Measurements from ENCODE around the gene KRT82.
"Not testable (repeated sequence)": the region's sequence is repeated elsewhere in the genome, so short reads cannot be mapped to it uniquely, and the experiment has no call there.

The KRT82 gene

DNA sequence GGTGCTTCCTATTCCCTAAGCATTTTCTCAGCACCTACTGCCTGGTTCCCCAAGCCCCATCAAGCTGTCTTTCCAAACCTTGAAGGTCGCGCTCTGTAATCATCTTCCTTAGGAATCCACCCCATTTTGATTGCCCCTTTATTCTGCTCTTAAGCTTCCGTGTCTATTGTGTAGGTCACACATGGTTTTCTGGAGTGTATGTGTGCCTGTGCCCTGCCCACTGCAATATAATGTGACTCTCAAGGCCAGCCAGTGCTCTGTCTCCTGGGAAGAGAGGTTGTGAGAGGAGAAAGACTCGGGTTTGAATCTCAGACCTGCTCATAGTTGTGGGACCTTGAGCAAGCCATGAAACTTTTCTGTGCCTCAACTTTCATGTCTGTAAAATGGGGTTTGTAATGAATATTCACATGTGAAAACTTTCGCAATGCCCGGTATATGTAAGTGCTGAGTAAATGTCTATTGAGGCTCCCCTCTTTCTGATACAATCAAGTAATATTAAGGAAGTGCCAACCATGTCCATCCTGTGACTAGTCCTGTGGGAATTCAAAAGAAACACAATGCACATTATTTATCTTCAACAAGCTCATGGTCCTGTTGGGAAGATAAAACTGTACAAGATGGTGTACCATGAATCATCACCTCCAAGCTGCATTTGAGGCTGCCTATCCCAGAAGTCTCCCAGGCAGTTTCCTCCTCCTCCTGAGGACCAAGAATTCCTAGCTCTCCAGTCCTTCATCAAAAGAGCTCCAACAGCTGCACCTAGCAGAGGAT, 28.8 kb upstream of the KRT82 start:
- no peak for DNase-seq

DNA sequence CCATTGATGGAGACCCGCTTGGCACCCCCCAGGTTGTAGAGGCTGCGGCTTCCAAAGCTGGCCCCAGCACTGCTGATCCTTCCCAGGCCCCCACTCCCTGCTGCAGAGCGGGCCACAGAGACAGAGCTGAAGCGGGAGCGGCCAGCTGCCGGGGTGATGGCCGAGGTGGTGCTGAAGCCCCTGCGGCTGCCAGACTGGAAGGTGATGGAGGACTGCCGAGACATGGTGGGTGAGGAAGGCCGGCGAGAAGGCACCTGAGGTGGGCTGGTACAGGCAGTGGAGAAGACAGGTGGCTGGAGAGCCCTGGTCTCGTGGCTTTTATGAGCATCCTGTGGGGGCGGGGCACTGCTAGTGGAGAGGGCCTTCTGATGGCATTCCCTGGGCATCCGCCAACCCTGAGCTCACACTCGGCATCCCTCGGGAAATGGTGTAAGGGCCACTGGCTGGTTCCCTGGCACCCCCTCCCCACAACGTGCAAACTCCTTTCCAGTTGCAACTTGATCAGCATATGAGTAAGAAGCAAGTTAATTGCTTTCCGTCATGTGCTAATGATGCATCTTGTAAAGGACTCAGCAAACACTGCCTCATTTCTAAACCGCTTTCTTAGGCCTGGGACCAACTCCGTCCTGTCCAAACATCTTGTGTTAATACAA, 28.1 kb upstream of the KRT82 start, which contains the start of gene KRT75:
TSS of gene KRT75 (minus strand) at position 291 of the 653 bp plus-strand sequence. CDS start at position 224, 67 bp downstream.
- DNase-seq: no peak

- DNase-seq: no peak
Measured at GRCh38 chr12:52433501-52434080, 27.5 kb upstream of the KRT82 start.

GRCh38 chr12:52432559-52433207, 26.5 kb upstream of the KRT82 start:
- DNase-seq: no peak

DNA sequence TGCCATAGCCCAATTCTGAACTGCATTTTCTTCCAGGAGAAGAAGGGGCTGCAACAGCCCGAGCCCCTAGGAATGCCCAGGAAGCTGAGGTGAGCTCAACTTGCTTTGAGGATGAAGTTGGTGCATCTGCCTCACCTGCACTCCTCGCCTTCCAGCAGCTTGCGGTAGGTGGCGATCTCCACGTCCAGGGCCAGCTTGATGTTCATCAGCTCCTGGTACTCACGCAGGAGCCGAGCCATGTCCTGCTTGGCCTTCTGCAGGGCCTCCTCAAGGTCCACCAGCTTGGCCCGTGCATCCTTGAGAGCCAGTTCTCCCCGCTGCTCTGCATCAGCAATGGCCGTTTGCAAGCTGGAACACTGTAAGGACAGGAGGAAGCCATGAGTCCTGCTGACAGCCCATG, 22.0 kb upstream of the KRT82 start:
- no peak for DNase-seq

- DNase-seq: no peak
Measured at GRCh38 chr12:52427083-52427482, 20.9 kb upstream of the KRT82 start.

GRCh38 chr12:52426034-52426433, 19.9 kb upstream of the KRT82 start:
- no peak for DNase-seq

DNA sequence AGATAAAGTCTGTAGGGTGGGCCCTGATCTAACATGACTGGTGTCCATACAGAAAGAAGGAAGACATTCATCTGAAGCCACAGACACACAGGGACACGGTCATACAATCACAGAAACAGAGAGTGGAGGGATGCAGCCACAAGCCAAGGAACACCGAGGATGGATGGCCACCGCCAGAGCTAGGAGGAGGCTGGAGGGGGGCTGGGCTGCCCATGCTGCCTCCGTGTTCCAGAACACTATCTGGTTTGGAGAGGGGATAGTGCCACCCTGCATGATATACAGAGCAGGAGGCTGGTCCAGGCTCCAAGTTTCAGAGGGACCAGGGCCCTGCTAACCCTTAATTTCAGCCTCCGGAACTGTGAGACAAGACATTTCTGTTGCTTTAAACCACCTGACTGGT, 19.3 kb upstream of the KRT82 start:
- no peak for DNase-seq

DNA sequence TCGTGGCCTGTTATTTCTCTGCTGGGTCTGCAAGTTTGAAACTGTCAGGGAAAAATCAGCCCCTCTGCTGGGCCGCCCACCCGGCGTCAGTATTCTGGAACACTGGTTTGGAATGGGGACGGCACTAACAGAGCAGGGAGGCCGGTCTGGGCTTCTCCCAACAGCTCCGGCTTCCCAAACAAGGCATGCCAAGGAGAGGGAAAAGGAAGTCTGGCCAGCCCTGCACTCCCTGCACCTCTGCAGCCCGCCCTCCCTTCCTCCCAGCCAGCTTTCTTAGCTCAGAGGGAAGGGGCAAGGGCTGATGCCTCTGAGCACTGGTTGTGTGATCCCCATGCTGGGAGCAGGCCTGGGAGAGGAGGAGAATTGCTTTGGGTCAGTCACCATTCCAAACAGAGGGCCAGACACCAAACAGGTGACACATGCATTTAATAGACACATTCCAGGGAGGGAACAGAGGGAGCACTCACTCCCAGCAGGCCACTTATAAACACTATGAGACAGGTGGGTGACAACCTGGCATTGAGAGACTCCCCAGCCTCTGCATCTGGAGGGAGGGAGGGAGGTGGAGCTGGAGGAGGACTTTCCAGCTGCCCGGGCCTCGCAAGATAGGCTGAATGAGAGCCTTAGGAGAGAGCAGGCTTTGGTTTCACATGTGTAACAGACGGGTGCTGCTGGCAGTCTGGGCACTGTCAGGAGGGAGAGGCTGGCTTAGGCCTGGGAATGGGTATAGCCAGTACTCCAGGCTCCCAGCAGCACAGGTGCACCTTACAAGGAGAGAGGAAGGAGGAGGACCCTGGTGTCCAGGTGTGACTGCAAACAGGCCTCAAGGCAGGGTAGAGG, 17.7 kb upstream of the KRT82 start:
- DNase-seq: no peak

- no peak for DNase-seq
Measured at GRCh38 chr12:52423035-52423434, 16.9 kb upstream of the KRT82 start.

- DNase-seq: no peak
Measured at GRCh38 chr12:52419656-52420055, 13.5 kb upstream of the KRT82 start.

GRCh38 chr12:52418576-52419110, 12.5 kb upstream of the KRT82 start:
- DNase-seq: no peak

DNA sequence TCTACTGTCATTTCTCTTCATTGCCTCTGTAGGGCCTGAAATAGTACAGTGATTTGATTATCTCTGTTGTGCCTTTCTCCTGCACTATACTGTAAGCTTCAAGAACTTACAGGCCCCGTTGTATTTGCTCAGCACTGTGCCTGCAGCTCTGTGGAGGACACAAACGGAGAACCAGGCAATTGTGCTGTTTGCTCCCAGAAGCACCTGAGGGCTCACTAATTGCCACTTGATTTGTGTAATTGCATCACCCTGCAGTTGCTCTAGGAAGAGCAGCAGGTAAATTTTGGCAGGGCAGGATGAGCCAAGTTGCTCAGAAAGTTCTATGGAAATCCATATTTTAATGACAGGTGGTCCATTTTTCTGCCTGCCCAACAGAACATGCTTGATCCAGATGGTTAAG, 11.6 kb upstream of the KRT82 start:
- DNase-seq: no peak

DNA sequence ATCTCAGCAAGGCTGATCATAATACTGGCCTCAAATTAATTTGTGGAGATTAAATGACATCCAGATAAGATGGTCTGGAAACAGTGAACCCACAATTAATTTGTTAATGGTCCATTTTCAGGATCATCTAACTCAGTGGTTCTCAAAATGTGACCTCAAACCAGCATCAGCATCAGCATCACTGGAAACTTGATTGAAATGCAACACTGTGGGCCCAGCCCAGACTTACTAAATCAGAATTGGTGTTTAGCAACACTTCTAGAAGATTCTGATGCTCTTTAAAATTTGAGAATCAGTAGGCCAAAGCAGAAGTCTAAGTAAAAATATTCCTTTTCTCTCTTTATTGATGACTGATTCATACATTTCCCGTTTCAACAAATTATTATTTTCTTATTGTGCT, 10.7 kb upstream of the KRT82 start:
- no peak for DNase-seq

DNA sequence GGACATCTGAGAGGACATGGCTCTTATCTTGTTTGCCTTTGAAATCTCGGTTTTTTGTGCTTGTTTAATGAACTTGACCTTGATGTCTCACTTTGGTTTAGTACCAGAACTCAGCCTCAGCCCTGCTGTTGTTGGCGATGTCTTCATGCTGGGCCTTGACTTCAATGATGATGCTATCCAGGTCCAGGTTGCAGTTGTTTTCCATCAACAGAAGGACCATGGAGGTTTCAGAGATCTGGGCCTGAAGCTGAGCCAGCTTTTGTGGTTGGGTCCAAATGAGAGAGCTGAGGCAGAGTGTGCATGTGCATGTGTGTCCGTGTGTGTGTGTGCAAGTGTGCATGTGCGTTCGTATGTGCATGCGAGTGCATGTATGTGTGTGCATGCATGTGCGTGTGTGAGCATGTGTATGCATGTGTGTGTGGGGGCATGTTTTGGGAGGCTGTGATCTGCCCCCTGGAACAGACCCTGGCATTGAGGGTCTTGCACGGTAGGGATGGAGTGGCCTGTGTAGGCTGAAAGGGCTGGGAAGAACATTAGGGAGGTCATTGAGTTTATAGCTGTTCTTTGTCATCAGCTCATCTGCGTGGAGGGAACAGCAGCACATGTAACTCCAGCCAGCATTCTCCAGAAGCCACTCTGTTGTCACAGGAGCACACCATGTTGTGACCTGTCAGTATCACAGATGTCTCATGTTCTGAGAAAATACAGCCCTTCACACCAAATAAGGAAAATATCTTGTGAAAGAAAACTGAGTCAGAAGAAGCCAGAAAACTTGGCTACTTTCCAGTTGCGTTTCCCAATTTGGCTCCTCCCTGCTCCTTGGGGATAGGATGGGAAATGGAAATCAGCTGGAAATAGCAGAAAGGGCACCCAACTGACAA, 10.0 kb upstream of the KRT82 start:
- DNase-seq: peak; percentile 63

GRCh38 chr12:52414936-52415335, 8.8 kb upstream of the KRT82 start:
- no peak for DNase-seq

- no peak for DNase-seq
Measured at GRCh38 chr12:52413782-52414345, 7.7 kb upstream of the KRT82 start.

DNA sequence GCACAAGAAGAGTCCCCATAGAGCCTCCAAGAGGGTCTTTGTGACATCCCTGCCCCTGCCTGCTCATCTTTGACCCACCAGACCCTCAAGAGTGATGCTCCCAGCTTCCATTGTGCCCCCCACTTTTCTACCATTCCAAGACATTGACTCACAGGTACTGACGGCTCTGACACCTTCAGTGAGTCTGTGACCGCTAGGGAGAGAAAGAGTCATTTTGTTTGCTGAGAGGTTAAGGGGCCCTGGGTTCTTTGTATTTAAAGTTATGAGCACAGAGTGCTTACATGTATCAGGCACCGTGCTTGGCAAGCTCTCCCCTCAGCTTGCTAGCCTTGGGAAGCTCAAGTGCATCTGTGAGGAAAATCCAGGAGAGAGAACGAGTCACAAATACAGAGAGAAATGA, 7.1 kb upstream of the KRT82 start:
- DNase-seq: no peak

GRCh38 chr12:52411815-52412214, 5.7 kb upstream of the KRT82 start:
- no peak for DNase-seq

- not testable (repeated sequence) for DNase-seq
Measured at GRCh38 chr12:52410589-52411248, 4.6 kb upstream of the KRT82 start.

Data from MV-4-11 (cell line).